ENCODE results near the gene DPEP3.
"Not testable (repeated sequence)": the region's sequence is repeated elsewhere in the genome, so short reads cannot be mapped to it uniquely, and the experiment has no call there.

The DPEP3 gene

GRCh38 chr16:67990018-67990386, 9.7 kb upstream of the DPEP3 start:
- Histone ChIP-seq H3K4me1 (ENCODE audit: insufficient read depth, low read length) (no peaks in the 10 kb centered on the region), H3K9me3 (ENCODE audit: insufficient read depth, low read depth, low read length) (no peaks in the 10 kb centered on the region), H3K27me3 (ENCODE audit: insufficient read depth, low read length) (peaks cover 16% of the 10 kb centered on the region), H3K36me3 (ENCODE audit: insufficient read depth, low read depth, low read length) (no peaks in the 10 kb centered on the region), H3K4me3 (ENCODE audit: low read length) (no peak overlapping the region), H3K9ac (ENCODE audit: low read depth, low read length) (no peak overlapping the region), H3K27ac (ENCODE audit: low read length) (no peak overlapping the region)

GRCh38 chr16:67989322-67990017, 9.2 kb upstream of the DPEP3 start:
- H3K27ac ChIP-seq (ENCODE audit: low read length), result no peak overlapping the region
- H3K9ac ChIP-seq (ENCODE audit: low read depth, low read length), result no peak overlapping the region
- H3K36me3 ChIP-seq (ENCODE audit: insufficient read depth, low read depth, low read length), result no peaks in the 10 kb centered on the region
- H3K4me3 ChIP-seq (ENCODE audit: low read length), result no peak overlapping the region
- no peaks in the 10 kb centered on the region for H3K4me1 ChIP-seq (ENCODE audit: insufficient read depth, low read length)
- H3K9me3 ChIP-seq (ENCODE audit: insufficient read depth, low read depth, low read length), result no peaks in the 10 kb centered on the region
- peaks cover 16% of the 10 kb centered on the region for H3K27me3 ChIP-seq (ENCODE audit: insufficient read depth, low read length)

GRCh38 chr16:67988675-67989074, 8.4 kb upstream of the DPEP3 start:
- H3K27me3 ChIP-seq (ENCODE audit: insufficient read depth, low read length), result peaks cover 16% of the 10 kb centered on the region
- no peak overlapping the region for H3K4me3 ChIP-seq (ENCODE audit: low read length)
- no peak overlapping the region for H3K27ac ChIP-seq (ENCODE audit: low read length)
- no peaks in the 10 kb centered on the region for H3K36me3 ChIP-seq (ENCODE audit: insufficient read depth, low read depth, low read length)
- H3K4me1 ChIP-seq (ENCODE audit: insufficient read depth, low read length), result no peaks in the 10 kb centered on the region
- no peak overlapping the region for H3K9ac ChIP-seq (ENCODE audit: low read depth, low read length)
- no peaks in the 10 kb centered on the region for H3K9me3 ChIP-seq (ENCODE audit: insufficient read depth, low read depth, low read length)

GRCh38 chr16:67987460-67988160, 7.3 kb upstream of the DPEP3 start:
- no peaks in the 10 kb centered on the region for H3K4me1 ChIP-seq (ENCODE audit: insufficient read depth, low read length)
- H3K27ac ChIP-seq (ENCODE audit: low read length), result no peak overlapping the region
- H3K9ac ChIP-seq (ENCODE audit: low read depth, low read length), result no peak overlapping the region

GRCh38 chr16:67986949-67987348, 6.7 kb upstream of the DPEP3 start:
- H3K9me3 ChIP-seq (ENCODE audit: insufficient read depth, low read depth, low read length), result no peaks in the 10 kb centered on the region
- no peak overlapping the region for H3K9ac ChIP-seq (ENCODE audit: low read depth, low read length)
- no peak overlapping the region for H3K27ac ChIP-seq (ENCODE audit: low read length)
- H3K36me3 ChIP-seq (ENCODE audit: insufficient read depth, low read depth, low read length), result no peaks in the 10 kb centered on the region
- H3K27me3 ChIP-seq (ENCODE audit: insufficient read depth, low read length), result peaks cover 5% of the 10 kb centered on the region
- no peak overlapping the region for H3K4me3 ChIP-seq (ENCODE audit: low read length)
- H3K4me1 ChIP-seq (ENCODE audit: insufficient read depth, low read length), result no peaks in the 10 kb centered on the region

More at GRCh38 chr16:67987460-67988160, 7.3 kb upstream of the DPEP3 start:
- peaks cover 11% of the 10 kb centered on the region for H3K27me3 ChIP-seq (ENCODE audit: insufficient read depth, low read length)
- no peak overlapping the region for H3K4me3 ChIP-seq (ENCODE audit: low read length)
- no peaks in the 10 kb centered on the region for H3K36me3 ChIP-seq (ENCODE audit: insufficient read depth, low read depth, low read length)
- no peaks in the 10 kb centered on the region for H3K9me3 ChIP-seq (ENCODE audit: insufficient read depth, low read depth, low read length)

- H3K27ac ChIP-seq (ENCODE audit: low read length), result no peak overlapping the region
- no peaks in the 10 kb centered on the region for H3K4me1 ChIP-seq (ENCODE audit: insufficient read depth, low read length)
- H3K36me3 ChIP-seq (ENCODE audit: insufficient read depth, low read depth, low read length), result no peaks in the 10 kb centered on the region
- H3K4me3 ChIP-seq (ENCODE audit: low read length), result no peak overlapping the region
- H3K9me3 ChIP-seq (ENCODE audit: insufficient read depth, low read depth, low read length), result no peaks in the 10 kb centered on the region
- H3K27me3 ChIP-seq (ENCODE audit: insufficient read depth, low read length), result peaks cover 10% of the 10 kb centered on the region
- H3K9ac ChIP-seq (ENCODE audit: low read depth, low read length), result no peak overlapping the region
These were observed 1.9 kb upstream of the DPEP3 start for GRCh38 chr16:67982011-67982696.

GRCh38 chr16:67977469-67978227, 2.7 kb downstream of the DPEP3 start:
- Histone ChIP-seq H3K9me3 (ENCODE audit: insufficient read depth, low read depth, low read length) (no peaks in the 10 kb centered on the region), H3K27ac (ENCODE audit: low read length) (no peak overlapping the region), H3K4me1 (ENCODE audit: insufficient read depth, low read length) (no peaks in the 10 kb centered on the region), H3K36me3 (ENCODE audit: insufficient read depth, low read depth, low read length) (no peaks in the 10 kb centered on the region), H3K9ac (ENCODE audit: low read depth, low read length) (no peak overlapping the region), H3K4me3 (ENCODE audit: low read length) (no peak overlapping the region), H3K27me3 (ENCODE audit: insufficient read depth, low read length) (peaks cover 13% of the 10 kb centered on the region)

GRCh38 chr16:67977005-67977404, 3.3 kb downstream of the DPEP3 start:
- H3K27me3 ChIP-seq (ENCODE audit: insufficient read depth, low read length), result peaks cover 13% of the 10 kb centered on the region
- H3K4me1 ChIP-seq (ENCODE audit: insufficient read depth, low read length), result no peaks in the 10 kb centered on the region
- no peak overlapping the region for H3K4me3 ChIP-seq (ENCODE audit: low read length)
- no peaks in the 10 kb centered on the region for H3K36me3 ChIP-seq (ENCODE audit: insufficient read depth, low read depth, low read length)
- no peak overlapping the region for H3K27ac ChIP-seq (ENCODE audit: low read length)
- H3K9me3 ChIP-seq (ENCODE audit: insufficient read depth, low read depth, low read length), result no peaks in the 10 kb centered on the region
- H3K9ac ChIP-seq (ENCODE audit: low read depth, low read length), result no peak overlapping the region

- Histone ChIP-seq H3K9ac (ENCODE audit: low read depth, low read length) (no peak overlapping the region), H3K36me3 (ENCODE audit: insufficient read depth, low read depth, low read length) (no peaks in the 10 kb centered on the region), H3K27ac (ENCODE audit: low read length) (no peak overlapping the region), H3K27me3 (ENCODE audit: insufficient read depth, low read length) (peaks cover 13% of the 10 kb centered on the region), H3K4me3 (ENCODE audit: low read length) (no peak overlapping the region), H3K4me1 (ENCODE audit: insufficient read depth, low read length) (no peaks in the 10 kb centered on the region), H3K9me3 (ENCODE audit: insufficient read depth, low read depth, low read length) (no peaks in the 10 kb centered on the region)
These were observed 4.1 kb downstream of the DPEP3 start for GRCh38 chr16:67976205-67976604.

GRCh38 chr16:67975321-67976105, 4.8 kb downstream of the DPEP3 start:
- H3K9me3 ChIP-seq (ENCODE audit: insufficient read depth, low read depth, low read length), result no peaks in the 10 kb centered on the region
- no peak overlapping the region for H3K27ac ChIP-seq (ENCODE audit: low read length)
- H3K4me3 ChIP-seq (ENCODE audit: low read length), result no peak overlapping the region
- H3K36me3 ChIP-seq (ENCODE audit: insufficient read depth, low read depth, low read length), result no peaks in the 10 kb centered on the region
- H3K9ac ChIP-seq (ENCODE audit: low read depth, low read length), result no peak overlapping the region
- H3K4me1 ChIP-seq (ENCODE audit: insufficient read depth, low read length), result no peaks in the 10 kb centered on the region
- peaks cover 13% of the 10 kb centered on the region for H3K27me3 ChIP-seq (ENCODE audit: insufficient read depth, low read length)

- not testable (repeated sequence) for H3K9me3 ChIP-seq (ENCODE audit: insufficient read depth, low read depth, low read length); H3K4me1 ChIP-seq (ENCODE audit: insufficient read depth, low read length); H3K4me3 ChIP-seq (ENCODE audit: low read length); H3K27ac ChIP-seq (ENCODE audit: low read length); H3K36me3 ChIP-seq (ENCODE audit: insufficient read depth, low read depth, low read length); H3K9ac ChIP-seq (ENCODE audit: low read depth, low read length)
- H3K27me3 ChIP-seq (ENCODE audit: insufficient read depth, low read length), result peaks cover 11% of the 10 kb centered on the region; the same call in 1 of the 2 replicates
These were observed 8.0 kb downstream of the DPEP3 start for GRCh38 chr16:67972285-67972684.

All from iPS-20b (cell line).